ENCODE data around the gene COG8.

Gene COG8

DNA sequence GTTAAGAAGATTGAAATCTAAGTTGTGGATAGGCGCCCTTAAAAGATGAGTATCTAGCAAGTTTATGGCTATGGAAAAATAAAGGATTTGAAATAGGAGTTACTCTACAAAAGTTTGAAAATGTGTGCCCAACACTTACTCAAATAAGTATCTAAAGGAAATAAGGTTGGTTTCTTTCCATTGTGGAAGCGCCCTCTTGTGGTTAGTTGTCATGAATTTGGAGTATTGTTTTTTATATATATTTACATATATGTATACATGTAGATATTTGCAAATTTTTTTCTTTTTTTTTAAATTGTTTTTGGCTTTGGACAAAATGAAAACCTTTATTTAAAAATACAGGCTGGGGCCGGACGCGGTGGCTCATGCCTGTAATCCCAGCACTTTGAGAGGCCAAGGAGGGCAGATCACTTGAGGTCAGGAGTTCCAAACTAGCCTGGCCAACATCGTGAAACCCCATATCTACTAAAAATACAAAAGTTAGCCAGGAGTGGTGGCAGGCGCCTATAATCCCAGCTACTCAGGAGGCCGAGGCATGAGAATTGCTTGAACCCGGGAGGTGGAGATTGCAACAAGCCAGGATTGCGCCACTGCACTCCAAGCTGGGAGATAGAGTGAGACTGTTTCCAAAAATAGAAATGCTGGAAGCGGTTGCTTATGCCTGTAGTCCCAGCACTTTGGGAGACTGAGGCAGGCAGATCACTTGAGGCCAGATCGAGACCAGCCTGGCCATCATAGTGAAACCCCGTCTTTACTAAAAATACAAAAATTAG lies 52.2 kb downstream of the COG8 start:
- DNase-seq (ENCODE audit: low read depth), result peak; percentile 63

DNA sequence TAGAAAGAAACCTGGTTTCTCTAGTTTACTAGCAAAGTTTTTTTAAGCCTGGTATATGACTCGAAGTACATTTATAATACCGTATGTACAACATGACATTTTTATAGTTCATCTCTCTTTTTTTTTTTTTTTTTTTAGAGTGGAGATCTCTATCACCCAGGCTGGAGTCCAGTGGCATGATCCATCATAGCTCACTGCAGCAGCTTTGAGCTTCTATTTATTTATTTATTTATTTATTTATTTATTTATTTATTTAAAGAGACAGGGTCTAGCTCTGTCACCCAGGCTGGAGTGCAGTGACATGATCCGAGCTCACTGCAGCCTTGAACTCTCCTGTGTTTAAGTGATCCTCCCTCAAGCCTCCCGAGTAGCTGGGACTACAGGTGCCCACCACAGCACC lies 54.1 kb downstream of the COG8 start:
- DNase-seq (ENCODE audit: low read depth), result no peak

- no peak for DNase-seq (ENCODE audit: low read depth)
Observed at GRCh38 chr16:69283851-69284250, 55.5 kb downstream of the COG8 start.

- DNase-seq (ENCODE audit: low read depth), result no peak
Observed at GRCh38 chr16:69277413-69277812, 62.0 kb downstream of the COG8 start.
